Iris pigment epithelial cell (primary cell): ENCODE data around the gene FOXN3.
A peak's percentile ranks its signal among the peaks of the same experiment; 100 is the strongest.
"Not testable (repeated sequence)": the region's sequence is repeated elsewhere in the genome, so short reads cannot be mapped to it uniquely, and the experiment has no call there.

Experiments used
- DNase-seq: peaks from one replicate; pipeline ENCODE4 v3.0.0-alpha.2; 2011; ENCODE audit warnings: low read depth

FOXN3 gene

DNA sequence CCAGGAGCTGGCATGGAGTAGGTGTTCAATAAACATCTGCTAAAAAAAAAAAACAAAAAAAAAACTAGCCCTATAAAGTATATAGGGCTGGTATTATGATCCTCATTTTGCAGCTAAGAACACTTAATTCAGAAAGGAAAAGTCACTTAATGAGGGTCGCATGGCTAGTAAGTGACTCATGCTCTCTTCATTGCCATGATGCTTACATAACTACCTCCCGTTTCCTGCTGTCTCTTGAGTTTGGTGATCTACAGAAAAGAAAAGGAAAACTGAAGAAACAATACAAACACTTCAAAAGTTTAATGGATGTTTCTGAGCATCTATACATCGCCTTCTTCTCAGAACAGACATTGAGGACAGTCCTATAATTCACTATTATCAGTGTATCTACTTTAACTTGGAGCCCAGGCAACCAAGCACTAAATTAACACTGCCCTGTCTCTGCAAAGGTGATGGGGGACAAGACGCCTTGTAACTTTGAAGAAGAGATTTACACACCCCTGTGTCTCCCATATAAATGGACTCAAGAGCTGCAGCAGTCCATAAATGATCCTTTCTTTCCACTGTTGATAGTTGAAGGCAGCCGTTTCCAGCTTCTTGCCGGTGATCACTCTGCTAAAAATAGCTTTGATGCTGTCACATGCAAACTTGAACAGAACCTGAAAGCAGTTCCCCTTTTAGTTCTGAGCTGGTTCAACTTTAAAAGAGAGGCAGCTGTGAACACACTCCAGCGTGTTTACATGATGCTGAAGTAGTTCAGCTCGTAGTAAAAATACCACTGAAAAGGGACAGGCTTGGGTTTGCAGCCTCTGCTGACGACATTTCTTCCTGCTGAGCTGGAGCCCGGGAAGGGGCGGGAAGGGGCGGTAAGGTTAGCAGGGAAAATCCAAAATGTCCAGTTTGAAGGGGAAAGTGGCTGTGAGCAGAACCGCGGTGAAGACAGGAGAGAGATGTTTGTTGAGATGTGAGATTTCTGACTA, 113.3 kb downstream of the FOXN3 start:
- peak; percentile 84 for DNase-seq

DNA sequence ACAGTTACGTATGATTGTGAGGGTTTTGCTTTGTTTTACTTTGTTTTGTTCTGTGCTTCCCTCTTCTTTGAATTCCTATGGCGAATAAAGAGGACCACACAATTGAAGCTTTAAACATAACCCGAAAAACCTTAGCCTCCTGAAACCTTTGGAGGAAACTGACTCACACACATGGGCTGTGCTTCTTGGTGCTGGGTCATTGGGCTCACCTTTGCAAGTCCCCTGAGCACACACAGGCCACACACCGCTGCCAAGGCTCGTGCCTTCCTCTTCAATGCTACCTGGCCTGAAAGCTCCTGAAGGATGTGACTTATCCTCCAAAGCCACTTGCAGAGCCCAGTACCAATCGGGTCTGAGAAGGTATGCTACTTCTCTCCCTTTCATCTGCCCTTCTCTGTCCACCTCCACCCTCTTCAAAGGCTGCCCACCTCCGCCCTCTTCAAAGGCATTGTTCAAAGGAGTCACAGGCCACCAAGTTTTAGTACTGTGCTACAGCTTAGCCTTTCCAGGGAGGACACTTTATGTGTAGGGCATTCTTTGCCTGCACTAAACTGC, 114.6 kb downstream of the FOXN3 start:
- DNase-seq = peak; percentile 17

DNA sequence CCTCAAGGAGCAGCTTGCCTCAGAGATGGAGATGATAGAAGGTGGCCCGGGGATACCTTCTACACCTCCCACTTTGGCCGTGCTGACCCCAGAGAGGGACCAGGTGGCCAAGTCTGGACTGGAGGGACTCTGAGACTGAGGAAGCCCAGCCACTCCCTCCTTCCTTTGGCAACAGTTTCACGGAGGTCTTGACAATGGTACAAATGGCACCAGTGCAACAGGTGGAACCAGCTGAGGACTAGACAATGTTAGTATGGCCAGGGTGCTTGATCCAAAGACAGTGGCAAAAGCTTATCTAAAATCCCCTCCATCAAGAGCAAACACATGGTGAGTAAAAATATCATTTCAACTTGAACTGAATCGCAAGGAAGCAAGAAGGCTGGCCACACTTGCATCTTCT, 117.4 kb downstream of the FOXN3 start:
- no peak for DNase-seq

DNA sequence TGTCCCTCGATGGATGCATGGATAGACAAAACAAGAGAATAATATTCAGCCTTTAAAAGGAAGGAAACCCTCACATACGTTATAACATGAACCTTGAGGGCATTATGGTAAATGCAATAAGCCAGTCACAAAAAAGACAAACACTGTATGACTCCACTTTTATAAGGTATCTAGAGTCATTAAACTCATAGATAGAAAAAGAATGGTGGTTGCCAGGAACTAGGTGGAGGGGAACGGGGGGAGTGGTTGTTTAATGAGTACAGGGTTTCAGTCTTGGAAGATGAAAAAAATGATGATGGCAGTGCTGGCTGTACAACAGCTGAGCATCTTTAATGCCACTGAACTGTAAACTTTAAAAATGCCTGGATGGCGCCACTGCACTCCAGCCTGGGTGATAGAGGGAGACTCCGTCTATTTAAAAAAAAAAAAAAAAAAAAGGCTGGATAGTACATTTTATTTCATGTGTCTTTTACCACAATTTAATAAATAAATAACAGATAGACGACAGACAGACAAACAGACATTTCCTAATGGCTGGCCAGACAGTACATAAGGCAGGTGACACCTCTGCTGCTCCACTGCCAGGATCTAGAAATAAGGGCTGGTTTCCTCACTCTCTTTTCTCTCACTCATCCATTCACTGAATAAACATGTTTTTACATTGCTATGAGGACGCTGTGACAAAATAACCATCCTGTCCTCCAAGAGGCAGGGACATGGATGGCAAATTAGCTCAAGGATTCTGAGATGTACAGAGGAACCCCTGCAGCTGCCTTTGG, 118.8 kb downstream of the FOXN3 start:
- DNase-seq = no peak

DNA sequence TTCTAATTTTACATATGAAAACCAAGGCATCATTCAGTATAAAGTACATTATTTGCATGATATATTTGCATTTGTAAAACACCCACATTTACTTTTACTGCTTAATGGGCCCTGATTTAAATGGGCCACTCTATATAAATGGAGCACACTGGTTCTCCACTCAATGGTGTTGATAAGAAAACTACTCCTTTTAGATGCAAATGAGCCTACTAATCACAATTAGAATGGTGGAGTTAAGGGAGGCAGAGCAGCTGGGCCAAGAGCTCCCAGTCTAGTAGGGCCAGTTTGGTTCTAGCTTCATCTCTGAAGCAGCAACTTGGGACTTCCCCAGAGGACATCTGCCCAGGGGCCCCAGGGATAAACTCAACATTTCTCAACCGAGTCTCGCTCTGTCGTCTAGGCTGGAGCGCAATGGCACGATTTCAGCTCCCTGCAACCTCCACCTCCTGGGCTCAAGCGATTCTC, 120.7 kb downstream of the FOXN3 start:
- no peak for DNase-seq

DNA sequence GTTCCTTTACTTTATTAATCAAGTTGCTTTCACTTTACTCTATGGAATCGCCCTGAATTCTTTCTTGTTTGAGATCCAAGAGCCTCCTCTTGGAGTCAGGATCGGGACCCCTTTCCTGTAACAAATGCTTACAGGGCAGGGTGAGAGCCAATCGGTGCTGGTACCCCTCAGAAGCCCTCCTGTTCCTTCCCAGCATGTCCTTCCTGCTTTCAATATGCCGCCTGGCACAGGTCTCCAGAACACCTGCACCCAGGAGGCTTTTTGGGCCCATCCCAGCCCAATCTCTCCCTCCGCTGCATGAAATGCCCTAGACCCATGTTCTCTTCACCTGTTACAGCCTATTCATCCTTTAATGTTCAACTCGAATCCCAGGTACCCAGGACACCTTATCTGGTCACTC, 122.2 kb downstream of the FOXN3 start:
- no peak for DNase-seq

DNA sequence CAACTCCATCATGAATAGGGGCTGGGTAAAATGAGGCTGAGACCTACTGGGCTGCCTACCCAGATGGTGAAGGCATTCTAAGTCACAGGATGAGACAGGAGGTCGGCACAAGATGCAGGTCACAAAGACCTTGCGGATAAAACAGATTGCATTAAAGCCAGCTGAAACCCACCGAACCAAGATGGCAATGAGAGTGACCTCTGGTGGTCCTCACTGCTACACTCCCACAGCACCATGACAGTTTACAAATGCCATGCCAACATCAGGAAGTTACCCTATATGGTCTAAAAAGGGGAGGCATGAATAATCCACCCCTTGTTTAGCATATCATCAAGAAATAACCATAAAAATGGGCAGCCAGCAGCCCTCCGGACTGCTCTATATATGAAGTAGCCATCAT, 122.6 kb downstream of the FOXN3 start:
- not testable (repeated sequence) for DNase-seq

DNA sequence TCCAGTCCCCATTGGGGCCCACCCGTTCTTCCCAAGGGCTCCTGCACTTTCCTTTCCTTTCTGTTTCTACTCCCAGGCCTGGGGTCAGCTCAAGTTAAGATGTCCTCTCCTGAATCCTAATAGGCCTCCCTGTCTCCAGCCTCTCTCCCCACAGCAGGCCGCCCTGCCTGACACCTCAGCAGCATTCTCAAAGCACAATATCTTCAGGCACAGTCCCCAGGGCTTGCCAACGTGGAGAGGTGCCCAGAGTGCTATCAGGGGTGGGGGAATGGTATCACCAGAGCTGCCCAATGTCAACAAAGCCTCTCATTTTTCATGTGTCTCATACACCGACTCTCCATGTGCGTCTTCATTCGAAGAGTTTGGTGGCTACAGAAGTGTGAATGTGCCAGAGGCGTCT, 123.0 kb downstream of the FOXN3 start:
- DNase-seq = no peak

DNA sequence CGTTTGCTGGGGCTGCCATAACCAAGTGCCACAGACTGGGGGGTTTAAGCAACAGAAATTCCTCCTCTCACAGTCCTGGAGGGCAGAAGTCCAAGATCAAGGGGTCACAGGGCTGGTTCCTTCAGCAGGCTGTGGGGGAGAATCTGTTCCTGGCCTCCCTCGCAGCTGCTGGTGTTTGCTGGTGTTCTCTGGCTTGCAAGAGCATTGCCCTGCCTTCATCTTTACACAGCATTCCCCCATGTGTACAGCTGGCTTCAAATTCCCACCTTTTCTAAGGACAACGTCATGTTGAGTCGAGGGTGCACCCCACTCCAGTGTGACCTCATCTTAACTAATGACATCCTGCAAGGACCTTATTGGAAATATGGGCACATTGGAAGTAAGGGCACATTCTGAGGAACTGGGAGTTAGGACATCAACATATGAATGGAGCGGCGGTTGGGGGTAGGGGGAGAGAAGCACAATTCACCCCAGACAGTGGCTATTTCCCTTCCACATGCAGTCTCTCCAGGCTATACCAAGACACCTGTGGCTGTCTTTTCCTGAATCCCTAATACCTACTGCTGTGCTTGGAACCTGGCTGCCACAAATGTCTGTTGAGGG, 123.6 kb downstream of the FOXN3 start:
- DNase-seq = no peak

DNA sequence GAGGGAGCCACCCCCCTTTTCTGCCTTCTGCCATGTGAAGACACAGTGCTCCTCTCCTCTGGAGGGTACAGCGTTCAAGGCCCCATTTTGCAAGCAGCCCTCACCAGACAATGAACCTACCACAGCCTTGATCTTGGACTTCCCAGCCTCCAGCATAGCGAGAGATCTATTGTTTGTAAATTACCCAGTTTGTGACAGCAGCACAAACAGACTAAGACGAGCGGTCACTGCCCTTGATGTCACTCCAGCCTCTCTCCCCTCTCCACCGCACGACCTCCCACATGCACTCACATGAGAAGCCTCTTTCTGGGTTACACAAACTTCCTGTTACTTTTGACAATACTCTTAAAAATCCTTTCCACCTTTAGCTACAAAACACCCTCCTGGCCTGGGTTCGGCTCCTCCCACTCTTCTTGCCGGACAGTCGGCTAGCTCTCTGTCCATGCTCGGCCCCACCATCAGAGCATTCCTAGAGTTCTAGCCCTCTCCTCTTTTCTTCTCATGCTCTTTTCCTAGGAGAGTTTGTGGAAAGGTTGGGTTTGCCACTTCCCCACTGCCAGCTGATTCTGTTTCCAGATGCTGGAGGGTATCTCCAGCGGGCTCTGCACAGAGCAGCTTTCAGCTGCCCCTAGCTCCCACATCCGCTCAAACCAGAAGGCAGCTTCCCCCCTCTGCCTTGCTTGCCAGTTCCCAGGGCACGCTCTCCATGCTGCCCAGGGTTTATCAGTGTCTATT, 124.3 kb downstream of the FOXN3 start:
- no peak for DNase-seq

DNA sequence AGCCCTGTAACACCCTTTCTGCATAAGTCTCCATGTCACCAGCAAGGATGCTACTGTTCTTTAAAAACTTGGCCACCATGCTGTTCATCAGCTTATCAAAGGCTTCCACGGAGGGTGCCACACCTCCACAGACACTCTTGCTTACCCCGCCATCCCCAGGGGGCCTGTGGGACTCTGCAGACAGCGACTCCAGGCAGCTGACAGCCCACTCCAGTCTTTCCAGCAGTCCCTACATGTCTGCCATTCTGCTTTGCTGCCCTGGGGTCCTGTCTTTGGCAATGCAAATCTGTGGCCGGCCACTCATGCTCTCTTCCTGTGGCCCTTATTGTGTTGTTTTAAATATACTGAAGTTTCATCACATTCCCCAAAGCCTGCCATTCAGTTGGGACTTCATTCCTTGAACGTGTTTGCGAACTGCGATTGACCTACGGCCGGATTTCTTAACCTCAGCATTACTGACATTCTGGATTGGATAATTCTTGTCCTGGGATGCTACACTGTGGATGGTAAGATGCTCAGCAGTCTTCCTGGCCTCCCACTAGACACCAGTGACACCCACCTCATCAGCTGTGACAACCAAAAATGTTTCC, 125.6 kb downstream of the FOXN3 start:
- DNase-seq = no peak

DNA sequence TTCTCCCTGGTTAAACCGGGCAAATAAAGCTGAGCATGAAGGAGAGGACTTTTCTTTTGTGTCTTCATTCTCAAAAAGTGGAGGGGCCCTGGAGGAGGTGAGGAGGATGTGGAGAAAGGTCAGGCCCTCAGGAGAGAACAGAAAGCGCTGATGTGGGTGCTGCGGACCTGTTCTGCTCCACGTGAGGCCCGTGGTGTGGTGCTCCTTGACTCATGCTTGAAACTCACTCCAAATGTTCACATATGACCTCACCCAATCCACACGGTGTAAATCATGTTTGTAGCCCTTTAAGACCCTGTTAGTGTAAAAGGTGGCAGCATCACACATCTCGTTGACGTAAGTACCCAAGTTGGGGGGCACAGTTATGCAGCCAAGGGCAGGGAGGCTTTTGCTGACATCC, 126.2 kb downstream of the FOXN3 start:
- no peak for DNase-seq

DNA sequence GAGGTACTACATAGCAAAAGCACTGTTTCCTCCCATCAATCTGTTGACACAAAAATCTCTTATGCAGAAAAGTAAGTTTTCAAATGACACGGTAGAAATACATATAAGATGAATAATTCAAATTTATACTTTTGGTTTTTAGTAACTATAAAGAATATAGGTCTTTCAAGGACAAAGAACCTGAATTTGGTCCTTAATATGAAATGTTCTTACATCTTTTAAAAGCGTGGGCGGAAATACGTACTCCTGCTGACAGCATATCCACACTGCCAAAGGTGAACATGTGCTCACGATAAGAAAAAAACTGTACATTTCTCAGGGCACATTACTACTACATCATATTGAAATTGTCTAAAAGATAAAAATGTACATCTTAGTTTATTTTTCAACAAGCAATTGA, 127.6 kb downstream of the FOXN3 start:
- no peak for DNase-seq

DNA sequence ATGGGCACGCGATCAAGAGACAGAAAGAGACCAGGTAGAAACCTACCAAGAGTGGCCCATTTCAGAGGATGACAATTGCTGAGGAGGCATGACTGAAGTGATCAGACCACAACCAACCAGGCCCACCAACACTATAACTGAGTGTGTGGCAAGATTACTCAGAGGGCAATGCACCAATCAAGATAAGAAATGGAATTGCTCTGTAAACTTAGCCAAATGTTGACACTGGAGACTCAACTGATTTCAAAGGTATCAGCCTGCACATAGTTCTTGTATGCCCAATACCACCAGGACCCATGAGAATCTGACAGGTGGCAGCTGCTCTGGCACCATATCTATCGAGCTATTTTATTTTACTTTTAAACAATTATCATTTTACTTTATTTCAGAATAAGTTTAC, 128.9 kb downstream of the FOXN3 start:
- no peak for DNase-seq

DNA sequence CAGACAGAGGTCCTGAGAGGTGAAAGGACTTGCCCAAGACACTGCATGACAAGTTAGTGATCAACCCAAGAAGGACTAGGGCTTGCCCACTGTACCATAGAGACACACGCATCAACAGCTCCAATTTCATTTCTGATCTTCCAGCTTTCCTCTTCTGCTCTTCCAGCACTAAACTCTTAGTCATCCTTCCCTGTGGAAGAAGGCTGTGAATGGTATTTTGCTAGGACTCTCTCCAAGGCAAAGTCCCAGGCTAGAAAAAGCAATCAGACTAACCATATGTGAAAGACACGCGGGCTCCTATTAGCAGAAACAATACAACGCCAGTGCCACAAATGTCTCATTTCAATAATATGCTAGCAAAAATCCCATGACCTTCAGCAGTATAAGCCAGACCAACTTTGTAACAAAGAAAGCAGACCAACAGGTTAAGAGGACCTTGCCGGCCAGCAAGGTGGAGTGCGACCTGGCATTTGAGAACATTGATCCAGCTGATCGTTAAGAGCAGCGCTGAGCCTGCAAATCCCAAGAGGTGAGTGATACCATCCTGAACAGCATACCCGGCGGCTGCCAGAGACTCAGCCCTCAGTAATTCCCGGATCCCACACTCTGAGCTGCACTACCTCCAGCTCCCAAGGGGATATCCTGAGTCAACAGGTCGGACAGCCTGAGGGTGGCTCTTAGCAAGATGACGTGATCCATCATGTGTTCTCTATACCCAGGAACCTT, 132.5 kb downstream of the FOXN3 start:
- peak; percentile 9 for DNase-seq

DNA sequence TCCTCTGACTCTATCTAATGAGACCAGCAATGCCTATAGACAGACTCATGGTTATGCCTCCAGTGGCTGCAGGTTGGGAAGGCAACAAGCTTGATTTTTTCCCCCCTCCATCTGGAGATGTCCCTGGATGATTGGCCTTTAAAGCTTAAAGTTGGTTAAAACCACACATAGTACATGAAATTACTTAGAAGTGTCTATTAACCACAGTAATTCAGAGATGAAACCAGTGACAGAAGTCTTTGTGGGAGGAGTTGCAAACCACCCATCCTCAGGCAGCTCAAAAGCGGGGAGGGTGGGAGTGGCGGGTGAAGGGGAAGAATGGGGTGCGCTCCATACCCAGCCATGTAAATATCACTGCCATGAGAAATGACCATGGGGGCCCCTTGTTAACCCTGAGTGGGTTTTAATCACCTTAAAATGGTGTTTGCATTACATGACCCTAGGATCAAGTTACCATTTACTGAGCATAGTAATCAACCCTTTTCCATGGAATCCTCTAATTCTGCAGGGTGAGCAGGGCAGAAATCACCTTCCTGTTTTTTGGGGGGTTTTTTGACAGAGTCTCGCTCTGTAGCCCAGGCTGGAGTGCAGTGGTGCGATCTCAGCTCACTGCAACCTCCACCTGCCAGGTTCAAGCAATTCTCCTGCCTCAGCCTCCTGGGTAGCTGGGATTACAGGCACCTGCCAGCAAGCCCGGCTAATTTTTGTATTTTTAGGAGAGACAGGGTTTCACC, 133.5 kb downstream of the FOXN3 start:
- DNase-seq = no peak

DNA sequence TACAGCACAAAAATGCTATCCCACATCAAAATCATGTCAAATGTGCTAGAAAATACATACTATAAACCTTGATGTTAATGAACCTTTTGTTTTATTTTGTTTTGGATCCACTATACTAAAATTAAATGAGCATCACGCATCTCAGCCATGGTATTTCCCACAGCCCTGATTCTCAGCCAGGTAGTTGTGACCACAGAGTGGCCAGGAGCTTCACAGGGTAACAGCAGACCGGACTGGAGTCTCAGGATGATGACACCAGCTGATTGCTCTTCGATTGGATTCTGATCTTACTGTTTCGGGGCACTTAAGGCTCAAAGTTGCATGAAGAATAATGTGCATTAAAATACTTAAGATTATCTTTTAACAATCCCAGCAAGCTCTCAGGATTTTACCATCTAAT, 134.8 kb downstream of the FOXN3 start:
- no peak for DNase-seq

DNA sequence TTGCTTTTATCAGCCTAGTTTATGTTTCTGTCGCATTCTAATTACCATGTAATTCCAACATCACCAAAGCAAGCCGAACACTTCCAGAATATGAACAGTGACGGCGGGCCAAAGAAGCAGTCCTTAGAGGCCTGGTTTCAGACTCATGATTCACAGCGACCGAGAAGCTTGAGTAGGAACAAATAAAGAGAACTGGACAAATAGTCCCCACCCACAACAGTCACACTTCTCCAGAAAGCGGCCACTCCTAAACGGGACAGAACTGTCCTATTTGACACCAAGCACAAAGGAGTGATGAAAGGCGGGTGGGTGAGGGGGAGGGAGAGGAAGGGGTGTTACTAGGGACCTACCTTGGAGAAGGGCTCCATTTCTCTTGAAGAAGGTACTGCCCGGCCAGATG, 136.4 kb downstream of the FOXN3 start:
- no peak for DNase-seq

DNA sequence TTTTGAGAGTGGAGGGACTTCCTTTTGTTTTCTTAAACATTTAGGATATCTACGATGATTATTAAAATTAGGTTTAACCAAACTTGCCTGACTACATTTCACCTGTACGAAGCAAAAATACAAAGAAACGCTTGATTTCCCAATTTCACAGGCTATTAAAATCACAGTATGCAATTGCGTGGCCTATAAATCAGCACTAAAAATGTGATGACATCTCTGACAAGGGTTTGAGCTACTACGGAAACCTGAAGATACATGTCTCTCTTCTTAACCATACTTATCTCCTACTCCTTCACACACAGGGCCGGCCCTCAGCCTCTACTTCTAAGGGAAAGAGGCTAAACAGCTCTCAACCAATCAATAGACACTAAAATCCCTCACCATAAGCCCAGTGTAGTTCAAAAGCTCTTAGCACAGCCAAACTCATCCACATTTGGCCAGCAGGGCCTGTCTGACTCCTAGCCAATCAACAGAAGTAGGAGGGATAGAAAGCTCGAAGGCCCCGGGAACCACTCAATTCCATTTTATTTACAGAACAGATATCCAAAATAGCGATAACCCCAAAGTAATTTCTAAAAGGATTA, 137.3 kb downstream of the FOXN3 start:
- no peak for DNase-seq
